ENCODE data around the gene IGF2BP2. TPM values are rescaled to one million over a fixed set of nuclear protein-coding genes. Genes with fewer than 3 reads are reported as not detected.

The IGF2BP2 gene
- total and polyA plus RNA-seq, 2 donors (not counting 1 experiment from before 2014, with no cell fraction given): 0.01 TPM; not detected in 1

- Histone ChIP-seq H3K4me1 (ENCODE audit: control insufficient read depth in 2 of 2, insufficient read depth in 2 of 2, low read length in 2 of 2) (no peaks in the 10 kb centered on the region), H4K20me1 (ENCODE audit: control insufficient read depth, insufficient read depth, low read length, poor library complexity, severe bottlenecking) (no peaks in the 10 kb centered on the region), H2AFZ (ENCODE audit: insufficient read depth, low read depth, low read length, poor library complexity, severe bottlenecking) (no peak overlapping the region), H3K36me3 (replicated peaks in 1 of 2; ENCODE audit: control extremely low read depth in 1 of 2, control insufficient read depth in 1 of 2, extremely low read depth in 1 of 2, insufficient read depth in 2 of 2, low read length in 1 of 2) (no peaks in the 10 kb centered on the region), H3K9me3 (ENCODE audit: control extremely low read depth in 1 of 3, control insufficient read depth in 2 of 3, insufficient read depth in 1 of 3, low read length in 2 of 3) (peaks cover 0 to 6% (median 0%) of the 10 kb centered on the region in 3 donors), H3K79me2 (ENCODE audit: control insufficient read depth, insufficient read depth, low read length) (no peaks in the 10 kb centered on the region), H3K27me3 (replicated peaks in 1 of 4; ENCODE audit: control extremely low read depth in 1 of 4, control insufficient read depth in 3 of 4, insufficient read depth in 4 of 4, low read length in 3 of 4) (no peaks in the 10 kb centered on the region), H3K4me2 (replicated peaks; ENCODE audit: low read depth, low read length, poor library complexity, severe bottlenecking) (no peak overlapping the region), H3K9ac (ENCODE audit: low read length) (no peak overlapping the region), H3K27ac (ENCODE audit: low read length in 2 of 2) (no peak overlapping the region), H3K4me3 (ENCODE audit: control extremely low read depth in 1 of 5, extremely low read depth in 1 of 5, insufficient read depth in 1 of 5, low read depth in 2 of 5, low read length in 4 of 5) (no peak overlapping the region)
- H3K4me1 Mint-ChIP-seq: no peaks in the 10 kb centered on the region
- no peak overlapping the region for H3K27ac Mint-ChIP-seq
- ATAC-seq (ENCODE audit: low read depth) (no peak), DNase-seq (no peak)
- 97% methylated on average over 4 of the region's 8 CpGs for WGBS (ENCODE audit: insufficient coverage)
- intact Hi-C loops (cut with micrococcal nuclease): no loop called here
- POLR2A ChIA-PET: no interaction called here
- TF ChIP-seq CTCF (IDR thresholded peaks at IDR 0.05): no peak
- CTCF ChIA-PET: interaction anchor here (0.7 kb wide), 1 partner anchor 1054 kb away, joined by 4 read pairs; no protein-coding TSS in a partner anchor
- peaks cover 22% of the 10 kb centered on the region for H3K27me3 Mint-ChIP-seq
- peaks cover 5% of the 10 kb centered on the region for H3K9me3 Mint-ChIP-seq (ENCODE audit: insufficient read depth)
- no peak overlapping the region for H3K4me3 Mint-ChIP-seq
Measured at GRCh38 chr3:185797993-185798830, 26.6 kb downstream of the IGF2BP2 start.

GRCh38 chr3:185797108-185797881 lies 27.5 kb downstream of the IGF2BP2 start:
- H3K9me3 ChIP-seq (ENCODE audit: control extremely low read depth in 1 of 3, control insufficient read depth in 2 of 3, insufficient read depth in 1 of 3, low read length in 2 of 3): peaks cover 0 to 6% (median 0%) of the 10 kb centered on the region in 3 donors
- H3K9ac ChIP-seq (ENCODE audit: low read length): no peak overlapping the region
- no peak for TF ChIP-seq CTCF (IDR thresholded peaks at IDR 0.05)
- TF ChIP-seq EZH2 (IDR thresholded peaks at IDR 0.05; ENCODE audit: borderline replicate concordance, insufficient read depth, low read depth, low read length, poor library complexity, severe bottlenecking): no peak
- intact Hi-C loops (cut with micrococcal nuclease): no loop called here
- ATAC-seq (ENCODE audit: low read depth) (no peak), DNase-seq (no peak)
- Mint-ChIP-seq H3K27ac (no peak overlapping the region), H3K9me3 (ENCODE audit: insufficient read depth) (peaks cover 5% of the 10 kb centered on the region), H3K27me3 (peaks cover 27% of the 10 kb centered on the region), H3K4me3 (no peak overlapping the region), H3K4me1 (no peaks in the 10 kb centered on the region)
- H2AFZ ChIP-seq (ENCODE audit: insufficient read depth, low read depth, low read length, poor library complexity, severe bottlenecking): no peak overlapping the region
- CTCF ChIA-PET: no interaction called here
- H3K27ac ChIP-seq (ENCODE audit: low read length in 2 of 2): no peak overlapping the region
- POLR2A ChIA-PET: no interaction called here
- WGBS (ENCODE audit: insufficient coverage): 85% methylated on average over 5 of the region's 8 CpGs
- no peaks in the 10 kb centered on the region for H3K4me1 ChIP-seq (ENCODE audit: control insufficient read depth in 2 of 2, insufficient read depth in 2 of 2, low read length in 2 of 2)
- no peaks in the 10 kb centered on the region for H3K36me3 ChIP-seq (replicated peaks in 1 of 2; ENCODE audit: control extremely low read depth in 1 of 2, control insufficient read depth in 1 of 2, extremely low read depth in 1 of 2, insufficient read depth in 2 of 2, low read length in 1 of 2)
- no peaks in the 10 kb centered on the region for H3K79me2 ChIP-seq (ENCODE audit: control insufficient read depth, insufficient read depth, low read length)
- no peaks in the 10 kb centered on the region for H4K20me1 ChIP-seq (ENCODE audit: control insufficient read depth, insufficient read depth, low read length, poor library complexity, severe bottlenecking)
- no peaks in the 10 kb centered on the region for H3K27me3 ChIP-seq (replicated peaks in 1 of 4; ENCODE audit: control extremely low read depth in 1 of 4, control insufficient read depth in 3 of 4, insufficient read depth in 4 of 4, low read length in 3 of 4)
- H3K4me2 ChIP-seq (replicated peaks; ENCODE audit: low read depth, low read length, poor library complexity, severe bottlenecking): no peak overlapping the region
- no peak overlapping the region for H3K4me3 ChIP-seq (ENCODE audit: control extremely low read depth in 1 of 5, extremely low read depth in 1 of 5, insufficient read depth in 1 of 5, low read depth in 2 of 5, low read length in 4 of 5)
